HG03439 (cell line): ENCODE measurements around the gene KIAA0319L.

Experiments used
- ATAC-seq: cut with Tn5 transposase; IDR thresholded peaks from one replicate; pipeline ENCODE4 v1.9.1; 2021; ENCODE audit warnings: mild to moderate bottlenecking, moderate library complexity; ENCODE audit not compliant: unreplicated experiment

KIAA0319L gene

GRCh38 chr1:35449334-35450008 lies 107.7 kb downstream of the KIAA0319L start:
- ATAC-seq = no peak

GRCh38 chr1:35448344-35448801 lies 108.8 kb downstream of the KIAA0319L start:
- no peak for ATAC-seq

DNA sequence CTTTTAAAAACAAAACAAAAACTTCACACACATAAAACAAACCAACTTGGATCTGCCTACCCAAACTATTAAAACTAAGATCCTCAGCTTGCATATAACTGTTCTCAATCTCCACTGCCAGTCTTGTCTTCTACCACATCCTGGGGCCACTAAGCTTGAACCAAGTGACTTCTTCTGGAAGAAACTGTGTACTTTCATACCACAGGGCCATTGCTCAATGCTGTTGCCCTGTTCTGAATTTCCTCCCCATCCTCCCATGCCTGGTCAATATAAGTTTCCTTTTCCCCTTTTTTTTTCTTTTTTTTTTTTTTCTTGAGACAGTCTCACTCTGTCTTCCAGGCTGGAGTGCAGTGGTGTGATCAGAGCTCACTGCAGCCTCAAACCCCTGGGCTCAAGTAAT lies 109.9 kb downstream of the KIAA0319L start:
- no peak for ATAC-seq

GRCh38 chr1:35444519-35444774 lies 112.8 kb downstream of the KIAA0319L start:
- no peak for ATAC-seq

GRCh38 chr1:35443768-35444518 lies 113.3 kb downstream of the KIAA0319L start:
- no peak for ATAC-seq

GRCh38 chr1:35442734-35443133 lies 114.5 kb downstream of the KIAA0319L start:
- ATAC-seq = no peak

GRCh38 chr1:35441926-35442579 lies 115.2 kb downstream of the KIAA0319L start:
- ATAC-seq = no peak

DNA sequence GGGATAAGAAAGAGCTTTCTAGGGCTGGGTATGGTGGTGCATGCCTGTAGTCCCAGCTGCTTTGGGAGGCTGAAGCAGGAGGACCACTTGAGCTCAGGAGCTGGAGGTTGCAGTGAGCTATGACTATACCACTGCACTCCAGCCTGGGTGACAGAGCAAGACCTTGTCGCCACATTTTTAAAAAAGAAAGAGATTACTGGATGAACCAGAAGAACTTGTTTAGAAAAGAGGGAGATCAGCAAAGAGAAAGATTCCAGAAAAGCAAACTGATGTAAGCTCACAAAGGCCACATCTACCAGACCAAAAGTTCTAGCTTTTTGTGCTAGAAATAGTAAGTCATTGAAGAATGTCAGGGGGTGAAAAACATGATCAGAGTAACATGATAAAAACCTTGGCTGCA lies 117.6 kb downstream of the KIAA0319L start:
- ATAC-seq = no peak

- ATAC-seq = no peak
Measured at GRCh38 chr1:35437200-35437599, 120.0 kb downstream of the KIAA0319L start.

DNA sequence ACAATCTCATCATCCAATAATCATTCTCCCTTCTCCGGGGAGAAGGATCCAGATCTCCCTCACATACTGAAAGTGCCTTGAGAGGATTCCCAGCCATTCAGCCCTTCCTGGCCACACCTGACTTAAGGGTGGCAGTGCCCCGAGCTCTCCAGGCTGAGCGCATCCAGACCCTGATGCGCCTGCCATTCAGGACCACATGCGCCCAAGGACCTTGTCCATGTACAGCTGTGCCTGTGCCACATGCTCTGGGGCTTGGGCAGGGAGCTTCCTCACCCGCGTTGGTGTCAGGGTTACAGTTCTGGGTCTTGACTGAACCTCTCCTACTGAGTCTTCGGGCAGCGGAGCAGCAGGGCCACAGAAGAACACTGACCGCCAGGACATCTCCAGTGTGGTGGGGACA lies 121.1 kb downstream of the KIAA0319L start:
- no peak for ATAC-seq

- ATAC-seq = no peak
Measured at GRCh38 chr1:35434703-35435102, 122.5 kb downstream of the KIAA0319L start.

DNA sequence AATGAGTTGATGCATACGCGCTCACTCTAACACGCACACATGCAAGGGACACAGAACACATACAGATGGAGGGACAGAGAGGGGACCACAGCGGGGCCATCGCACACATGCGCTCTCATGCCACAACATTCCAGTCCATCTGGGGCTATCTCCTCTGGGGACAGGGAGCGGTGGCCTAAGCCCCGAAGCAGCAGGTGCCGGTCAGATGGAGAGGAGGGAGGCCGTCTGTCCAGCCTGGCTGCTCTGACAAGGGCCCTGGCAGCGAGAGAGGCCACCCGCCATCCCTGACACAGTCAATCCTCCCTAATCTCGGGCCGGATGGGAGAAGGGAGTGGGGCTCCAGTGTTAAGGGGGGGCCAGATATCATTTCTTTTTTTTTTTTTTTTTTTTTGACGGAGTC lies 123.5 kb downstream of the KIAA0319L start:
- ATAC-seq = no peak

- ATAC-seq = no peak
Measured at GRCh38 chr1:35432231-35432630, 125.0 kb downstream of the KIAA0319L start.

GRCh38 chr1:35431173-35431599 lies 126.0 kb downstream of the KIAA0319L start:
- no peak for ATAC-seq

- no peak for ATAC-seq
Measured at GRCh38 chr1:35430762-35431161, 126.4 kb downstream of the KIAA0319L start.

DNA sequence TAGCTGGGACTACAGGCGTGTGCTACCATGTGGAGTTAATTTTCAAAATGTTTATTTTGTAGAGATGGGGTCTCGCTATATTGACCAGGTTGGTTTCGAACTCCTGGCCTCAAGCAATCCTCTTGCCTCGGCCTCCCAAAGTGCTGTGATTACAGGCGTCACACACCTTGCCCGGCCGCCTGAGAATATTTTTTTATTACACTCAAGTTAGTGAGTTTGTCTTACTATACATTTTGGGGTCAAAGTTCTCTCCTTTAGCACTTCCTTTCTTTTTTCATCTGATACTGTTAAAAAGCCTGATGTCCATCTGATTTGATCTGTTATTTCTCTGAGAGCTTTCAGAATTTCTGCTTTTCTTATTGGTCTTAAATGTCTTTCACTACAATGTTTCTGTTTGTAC lies 128.8 kb downstream of the KIAA0319L start:
- ATAC-seq = no peak

DNA sequence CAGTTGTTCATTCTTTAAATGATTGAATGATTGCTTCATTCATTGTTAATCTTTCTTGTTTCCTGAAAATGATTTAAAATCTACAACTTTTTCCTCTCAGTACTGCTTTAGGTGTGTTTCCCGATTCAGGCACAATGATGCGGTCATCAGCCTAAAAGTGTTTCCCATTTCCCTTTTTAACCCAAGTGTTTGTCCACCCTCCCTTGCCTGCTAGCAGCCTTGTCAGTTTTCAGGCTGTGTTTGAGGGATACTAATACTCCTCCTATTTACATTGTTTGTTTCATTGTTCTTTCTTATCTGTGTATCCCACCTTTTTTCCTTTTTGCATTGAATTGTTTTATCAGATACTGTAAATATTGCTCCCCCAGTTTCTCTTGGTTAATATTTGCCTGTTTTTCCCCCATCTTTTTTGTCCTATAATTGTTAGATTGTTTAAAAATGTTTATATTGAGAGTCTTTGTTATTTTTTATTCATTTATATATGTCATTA lies 131.1 kb downstream of the KIAA0319L start:
- ATAC-seq = no peak

- ATAC-seq = no peak
Measured at GRCh38 chr1:35408925-35409324, 148.3 kb downstream of the KIAA0319L start.

DNA sequence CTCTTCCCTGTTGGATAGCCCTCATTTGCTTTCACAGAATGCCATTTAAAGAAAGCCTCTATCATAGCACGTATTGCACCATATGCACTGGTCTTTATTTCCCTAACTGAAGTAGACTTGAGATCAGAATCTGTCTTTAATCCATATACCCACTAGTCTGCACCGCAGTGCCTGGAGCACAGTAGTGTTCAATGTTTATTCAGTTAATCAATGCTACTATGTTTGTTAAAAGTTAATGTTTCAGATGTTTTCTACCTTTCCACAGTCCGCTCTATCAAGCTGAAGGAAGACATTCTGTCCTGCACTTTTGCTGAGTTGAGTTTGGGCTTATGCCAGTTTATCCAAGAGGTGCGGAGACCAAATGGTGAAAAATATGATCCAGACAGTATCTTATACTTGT lies 149.5 kb downstream of the KIAA0319L start:
- no peak for ATAC-seq

DNA sequence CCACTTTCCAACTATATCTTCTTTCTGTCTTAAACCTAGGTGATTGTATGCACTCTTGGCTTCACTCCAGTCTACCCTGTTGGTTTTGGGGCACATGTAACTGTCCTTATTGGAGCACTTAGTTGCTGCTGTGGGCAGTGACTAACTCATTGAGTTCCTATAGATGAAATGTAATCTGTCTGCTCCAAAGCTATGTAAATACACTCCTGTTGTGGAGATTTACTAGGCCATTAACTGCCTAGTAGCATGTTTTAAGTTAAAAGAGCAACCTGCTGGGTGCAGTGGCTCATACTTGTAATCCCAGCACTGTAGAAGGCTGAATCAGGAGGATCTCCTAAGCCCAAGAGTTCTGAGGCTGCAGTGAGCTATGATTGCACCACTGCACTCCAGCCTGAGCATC lies 151.1 kb downstream of the KIAA0319L start:
- ATAC-seq = no peak

- no peak for ATAC-seq
Measured at GRCh38 chr1:35401049-35401448, 156.2 kb downstream of the KIAA0319L start.

GRCh38 chr1:35398739-35399138 lies 158.5 kb downstream of the KIAA0319L start:
- ATAC-seq = no peak
